Kidney (tissue), 14 donors: ENCODE measurements around the gene DCAKD. TPM values are rescaled to one million over a fixed set of nuclear protein-coding genes. Genes with fewer than 3 reads are reported as not detected.

Experiments used
- DNase-seq, 5 donors: peaks; one replicate each; pipeline ENCODE4 v3.0.0-alpha.2; 2013 to 2020
- FAIRE-seq: peaks from 2 replicates; lab custom pipeline; 2012; peaks lifted over from hg19 to GRCh38; lab: Jason Lieb, UNC
- H3K27ac ChIP-seq, 2 donors: one replicate each; pipeline ENCODE4 v1.7.0; 2013; ENCODE audit warnings: low read depth in 2 of 2, low read length in 2 of 2, inconsistent platforms in 1 of 2
- H3K27me3 ChIP-seq: one replicate; pipeline ENCODE4 v1.7.1; 2013; ENCODE audit warnings: low read length, inconsistent platforms; ENCODE audit not compliant: control insufficient read depth, insufficient read depth
- H3K36me3 ChIP-seq, 3 donors: one replicate each; pipeline versions ENCODE4 v1.7.0 to v1.7.1; 2013; ENCODE audit warnings: low read length in 3 of 3, control low read depth in 1 of 3, inconsistent platforms in 1 of 3; ENCODE audit not compliant: insufficient read depth in 3 of 3, control insufficient read depth in 2 of 3
- H3K4me1 ChIP-seq, 3 donors: one replicate each; pipeline versions ENCODE4 v1.7.0 to v1.7.1; 2013; ENCODE audit warnings: low read length in 3 of 3, inconsistent platforms in 1 of 3, low read depth in 1 of 3; ENCODE audit not compliant: control insufficient read depth in 2 of 3, insufficient read depth in 2 of 3
- H3K4me3 ChIP-seq, 3 donors: one replicate each; pipeline versions ENCODE4 v1.7.0 to v1.8.1; 2013; ENCODE audit warnings: low read length in 3 of 3, control low read depth in 1 of 3, inconsistent platforms in 1 of 3
- H3K9ac ChIP-seq, 3 donors: one replicate each; pipeline versions ENCODE4 v1.7.0 to v1.7.1; 2013; ENCODE audit warnings: low read length in 3 of 3, control low read depth in 1 of 3, inconsistent platforms in 1 of 3
- H3K9me3 ChIP-seq, 3 donors: one replicate each; pipeline versions ENCODE4 v1.7.0 to v1.7.1; 2013; ENCODE audit warnings: low read length in 3 of 3, control low read depth in 1 of 3, inconsistent platforms in 1 of 3; ENCODE audit not compliant: control insufficient read depth in 2 of 3, insufficient read depth in 1 of 3
- intact Hi-C: fragments of 100-400 bp; cut with DNase I; formaldehyde crosslinking; loops from one replicate; pipeline ENCODE4 v1.11.1; 2022
- polyA plus RNA-seq: library from polyadenylated mRNA; stranded (reverse); fragments of 350-450 nt; fragmentation: Illumina TruSeq; extraction: RNeasy Lipid Tissue Mini Kit (QIAGEN cat#74804); gene quantifications from one replicate; pipeline ENCODE4 v1.2.3, GENCODE V29; 2014; ENCODE audit warnings: low read depth, low replicate concordance; ENCODE audit not compliant: insufficient read depth
- total RNA-seq: library from RNA; stranded (reverse); fragmentation: NEBNext Ultra II Directional; extraction: Animal tissue kit (Norgen Biotek cat#: 25700); gene quantifications from one replicate; pipeline ENCODE4 v1.2.1, GENCODE V29; 2021
- TF ChIP-seq, protein P1 (sequence below): IDR thresholded peaks from 3 replicates; pipeline ENCODE4 v1.5.1; 2012; ENCODE audit warnings: mild to moderate bottlenecking, moderate library complexity, borderline replicate concordance; ENCODE audit not compliant: insufficient read depth; ENCODE audit errors: extremely low read depth
- donor health status: control.
- donor health status: control.
- donor health status: control.
- donor health status: control.
- donor health status: control.
- donor health status: DM: yes; HTN: yes; CAD: no.
- donor health status: Normal renal cell carcinoma (clear cell type).

Gene DCAKD
- total and polyA plus RNA-seq, 2 donors from 2014 or later, result 27.5 to 34.9 TPM

DNA sequence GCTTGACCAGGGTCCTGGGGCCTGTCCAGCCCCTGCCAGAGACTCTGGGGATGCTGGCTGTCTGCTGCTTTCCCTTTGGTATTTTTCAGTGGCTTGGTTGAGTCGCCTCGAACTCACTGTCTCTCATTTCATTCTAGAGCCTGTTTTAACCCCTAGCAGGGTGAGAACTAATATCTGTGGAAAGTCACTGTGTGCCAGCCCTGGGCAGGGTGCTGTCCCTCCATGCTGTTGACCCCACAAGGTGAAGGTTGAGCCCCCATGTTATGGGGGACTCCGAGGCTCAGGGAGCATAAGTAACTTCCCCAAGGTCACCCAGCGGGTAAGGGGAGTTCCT lies 33.0 kb downstream of the DCAKD start:
- no peak overlapping the region for H3K27ac ChIP-seq
- TF ChIP-seq, protein P1, sequence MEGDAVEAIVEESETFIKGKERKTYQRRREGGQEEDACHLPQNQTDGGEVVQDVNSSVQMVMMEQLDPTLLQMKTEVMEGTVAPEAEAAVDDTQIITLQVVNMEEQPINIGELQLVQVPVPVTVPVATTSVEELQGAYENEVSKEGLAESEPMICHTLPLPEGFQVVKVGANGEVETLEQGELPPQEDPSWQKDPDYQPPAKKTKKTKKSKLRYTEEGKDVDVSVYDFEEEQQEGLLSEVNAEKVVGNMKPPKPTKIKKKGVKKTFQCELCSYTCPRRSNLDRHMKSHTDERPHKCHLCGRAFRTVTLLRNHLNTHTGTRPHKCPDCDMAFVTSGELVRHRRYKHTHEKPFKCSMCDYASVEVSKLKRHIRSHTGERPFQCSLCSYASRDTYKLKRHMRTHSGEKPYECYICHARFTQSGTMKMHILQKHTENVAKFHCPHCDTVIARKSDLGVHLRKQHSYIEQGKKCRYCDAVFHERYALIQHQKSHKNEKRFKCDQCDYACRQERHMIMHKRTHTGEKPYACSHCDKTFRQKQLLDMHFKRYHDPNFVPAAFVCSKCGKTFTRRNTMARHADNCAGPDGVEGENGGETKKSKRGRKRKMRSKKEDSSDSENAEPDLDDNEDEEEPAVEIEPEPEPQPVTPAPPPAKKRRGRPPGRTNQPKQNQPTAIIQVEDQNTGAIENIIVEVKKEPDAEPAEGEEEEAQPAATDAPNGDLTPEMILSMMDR, result no peak
- no peak overlapping the region for H3K9ac ChIP-seq
- no peaks in the 10 kb centered on the region for H3K9me3 ChIP-seq
- H3K36me3 ChIP-seq, result no peaks in the 10 kb centered on the region
- peaks cover 5 to 14% (median 13%) of the 10 kb centered on the region in 3 donors for H3K4me1 ChIP-seq
- DNase-seq (no peak), FAIRE-seq (no peak)
- peak overlapping the region in 1 of 3 donors; percentile 29 for H3K4me3 ChIP-seq
- H3K27me3 ChIP-seq, result no peaks in the 10 kb centered on the region
- intact Hi-C loops, result no loop called here

DNA sequence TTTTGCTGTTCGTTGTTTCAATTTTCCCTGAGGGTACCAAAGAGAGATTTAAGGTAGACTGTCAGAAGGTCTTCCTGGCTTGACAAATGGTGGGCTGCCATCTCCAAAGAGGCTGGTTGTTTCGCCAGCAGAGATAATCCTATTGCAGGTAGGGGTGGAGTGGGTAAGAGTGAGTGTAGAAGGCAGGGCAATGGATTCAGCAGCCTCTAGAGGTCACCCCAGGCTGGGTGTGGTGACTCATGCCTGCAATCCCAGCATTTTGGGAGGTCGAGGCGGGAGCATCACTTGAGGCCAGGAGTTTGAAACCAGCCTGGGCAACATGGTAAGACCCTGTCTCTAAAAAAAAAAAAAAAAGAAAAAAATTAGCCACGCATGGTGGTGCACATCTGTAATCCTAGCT lies 34.6 kb downstream of the DCAKD start:
- intact Hi-C loops, result no loop called here
- H3K4me1 ChIP-seq, result peaks cover 5 to 13% (median 12%) of the 10 kb centered on the region in 3 donors
- no peak overlapping the region for H3K4me3 ChIP-seq
- H3K27ac ChIP-seq, result no peak overlapping the region
- FAIRE-seq (no peak), DNase-seq (no peak)
- no peaks in the 10 kb centered on the region for H3K36me3 ChIP-seq
- TF ChIP-seq, protein P1, result no peak
- H3K27me3 ChIP-seq, result no peaks in the 10 kb centered on the region
- no peak overlapping the region for H3K9ac ChIP-seq
- no peaks in the 10 kb centered on the region for H3K9me3 ChIP-seq

DNA sequence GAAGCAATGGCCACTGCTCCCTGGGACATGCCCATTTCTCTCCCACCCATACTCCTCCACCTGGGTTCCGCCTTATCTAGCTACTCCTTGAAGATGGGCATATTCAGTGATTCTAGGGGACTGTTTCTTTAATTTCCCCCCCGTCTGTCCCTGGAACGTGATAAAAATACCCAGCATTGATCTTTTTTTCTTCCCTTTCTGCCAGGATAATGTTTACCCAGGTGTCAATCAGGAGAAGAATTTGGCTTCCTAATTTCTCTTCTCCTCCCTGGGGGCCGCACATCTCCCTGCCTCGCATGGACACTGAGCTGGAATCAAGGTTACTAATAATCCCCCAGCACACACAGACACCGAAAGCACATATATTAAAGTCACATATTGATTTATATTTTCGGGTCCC lies 35.2 kb downstream of the DCAKD start:
- Histone ChIP-seq H3K4me3 (no peak overlapping the region), H3K27ac (no peak overlapping the region), H3K4me1 (peaks cover 3 to 8% (median 6%) of the 10 kb centered on the region in 3 donors), H3K27me3 (no peaks in the 10 kb centered on the region), H3K9ac (no peak overlapping the region), H3K9me3 (no peaks in the 10 kb centered on the region), H3K36me3 (no peaks in the 10 kb centered on the region)
- TF ChIP-seq, protein P1, result no peak
- intact Hi-C loops, result no loop called here
- DNase-seq, result no peak
- FAIRE-seq, result no peak
